Esophagus squamous epithelium (tissue), 4 donors: ENCODE measurements around the gene PSMD13.

Source experiments
- CTCF ChIP-seq, 6 experiments: fragments of 450-650 bp in 4 of 6; fragments of 200-600 bp in 2 of 6; sonication (generic) in 2 of 6; IDR thresholded peaks; one replicate each; pipeline ENCODE4 v1.5.1; 2016 to 2019; ENCODE audit warnings: antibody characterized with exemption in 6 of 6, mild to moderate bottlenecking in 4 of 6, moderate library complexity in 4 of 6
- POLR2A ChIP-seq, 4 donors: fragments of 450-650 bp; IDR thresholded peaks; one replicate each; pipeline ENCODE4 v1.6.1; 2017; ENCODE audit warnings: antibody characterized with exemption in 4 of 4, mild to moderate bottlenecking in 4 of 4, moderate library complexity in 3 of 4

- TF ChIP-seq POLR2A (IDR thresholded peaks at IDR 0.05) (no peak), CTCF (IDR thresholded peaks at IDR 0.05) (no peak)
These were observed 24.4 kb upstream of the PSMD13 start for GRCh38 chr11:212150-213100.
